Breast epithelium (tissue), 3 donors: ENCODE results near the gene SLC17A2.

Experiments
- CTCF ChIP-seq, 3 donors: fragments of 450-650 bp; IDR thresholded peaks; one replicate each; pipeline ENCODE4 v1.5.1; 2016 to 2017; ENCODE audit warnings: antibody characterized with exemption in 3 of 3, mild to moderate bottlenecking in 3 of 3, moderate library complexity in 3 of 3
- POLR2A ChIP-seq: fragments of 450-650 bp; IDR thresholded peaks from one replicate; pipeline ENCODE4 v1.6.1; 2016; ENCODE audit warnings: antibody characterized with exemption, mild to moderate bottlenecking, moderate library complexity
- POLR2AphosphoS5 ChIP-seq, 3 donors: sonication (generic); formaldehyde crosslinking; IDR thresholded peaks; one replicate each; pipeline ENCODE4 v1.6.1; 2017; ENCODE audit warnings: antibody characterized with exemption in 3 of 3

- TF ChIP-seq CTCF (IDR thresholded peaks at IDR 0.05) (no peak), POLR2A (no peak), POLR2AphosphoS5 (IDR thresholded peaks at IDR 0.05) (no peak)
Measured at GRCh38 chr6:25942561-25943147, 12.2 kb upstream of the SLC17A2 start.
